Spinal cord (tissue), 10 donors: ENCODE results near the gene LEF1. TPM values are rescaled to one million over a fixed set of nuclear protein-coding genes. Genes with fewer than 3 reads are reported as not detected.

Source experiments
- DNase-seq, 6 donors: peaks; one replicate each; pipeline versions ENCODE4 v3.0.0 to v3.0.0-alpha.2; 2013 to 2015; ENCODE audit warnings: low spot score in 6 of 6, low read depth in 4 of 6
- H3K27ac ChIP-seq: one replicate; pipeline ENCODE4 v1.5.1; 2013; ENCODE audit warnings: low read depth, low read length, control low read depth
- H3K27me3 ChIP-seq: one replicate; pipeline ENCODE4 v1.6.1; 2013; ENCODE audit warnings: low read length; ENCODE audit not compliant: control insufficient read depth, insufficient read depth
- H3K36me3 ChIP-seq: one replicate; pipeline ENCODE4 v1.6.1; 2013; ENCODE audit warnings: low read length; ENCODE audit not compliant: control insufficient read depth, insufficient read depth
- H3K4me1 ChIP-seq: one replicate; pipeline ENCODE4 v1.6.1; 2013; ENCODE audit warnings: low read length; ENCODE audit not compliant: control insufficient read depth, insufficient read depth
- H3K4me3 ChIP-seq: one replicate; pipeline ENCODE4 v1.5.1; 2013; ENCODE audit warnings: low read depth, low read length, control low read depth
- H3K9me3 ChIP-seq: one replicate; pipeline ENCODE4 v1.6.1; 2013; ENCODE audit warnings: low read length; ENCODE audit not compliant: control insufficient read depth, insufficient read depth
- WGBS: methylation state at CpG from one replicate; pipeline ENCODE4 v1.1.5; 2013; ENCODE audit warnings: missing lambda C conversion rate; ENCODE audit not compliant: insufficient coverage; 5-methylcytosine and 5-hydroxymethylcytosine counted together
- polyA plus RNA-seq, 2 donors: library from polyadenylated mRNA; unstranded; fragments of 120-200 nt; gene quantifications; one replicate each; pipeline ENCODE4 v1.2.1, GENCODE V29; 2013; ENCODE audit not compliant: insufficient read length in 2 of 2
- total RNA-seq, 2 donors: library from RNA; depleted of rRNA in 1 of 2; stranded (reverse); fragments of 120-200 nt in 1 of 2; fragments of >200 nt in 1 of 2; gene quantifications; one replicate each; pipeline versions ENCODE4 v1.2.3 to v1.2.4, GENCODE V29; 2013 to 2014
- donor health status: healthy.

Gene LEF1
- total and polyA plus RNA-seq, 4 donors: 18.3 to 50.5 (median 27.9) TPM

GRCh38 chr4:108117418-108118182 is 51.1 kb downstream of the LEF1 start:
- H3K27ac ChIP-seq: no peak overlapping the region
- H3K4me1 ChIP-seq: peaks cover 20% of the 10 kb centered on the region
- no peak overlapping the region for H3K4me3 ChIP-seq
- H3K9me3 ChIP-seq: no peaks in the 10 kb centered on the region
- no peaks in the 10 kb centered on the region for H3K36me3 ChIP-seq
- DNase-seq: peak in 1 of 6 donors; percentile 23
- 30% methylated on average over 3 of the region's 7 CpGs for WGBS
- H3K27me3 ChIP-seq: no peaks in the 10 kb centered on the region

- Histone ChIP-seq H3K36me3 (no peaks in the 10 kb centered on the region), H3K4me1 (peaks cover 20% of the 10 kb centered on the region), H3K27ac (no peak overlapping the region), H3K27me3 (no peaks in the 10 kb centered on the region), H3K9me3 (no peaks in the 10 kb centered on the region), H3K4me3 (no peak overlapping the region)
- no peak for DNase-seq
- 100% methylated on average over 1 of the region's 3 CpGs for WGBS
These were observed 52.1 kb downstream of the LEF1 start for GRCh38 chr4:108116423-108117168.

GRCh38 chr4:108115168-108115526 is 53.6 kb downstream of the LEF1 start:
- WGBS: no CpG with 5 or more reads among the region's 2 CpGs

GRCh38 chr4:108114503-108114902 is 54.2 kb downstream of the LEF1 start:
- no peaks in the 10 kb centered on the region for H3K36me3 ChIP-seq
- 67% methylated on average over 3 of the region's 6 CpGs for WGBS
- H3K27ac ChIP-seq: no peak overlapping the region
- DNase-seq: no peak
- no peak overlapping the region for H3K4me3 ChIP-seq
- peaks cover 20% of the 10 kb centered on the region for H3K4me1 ChIP-seq
- H3K27me3 ChIP-seq: no peaks in the 10 kb centered on the region
- H3K9me3 ChIP-seq: no peaks in the 10 kb centered on the region

More at GRCh38 chr4:108115168-108115526, 53.6 kb downstream of the LEF1 start:
- H3K4me3 ChIP-seq: no peak overlapping the region
- DNase-seq: no peak
- no peaks in the 10 kb centered on the region for H3K36me3 ChIP-seq
- H3K27me3 ChIP-seq: no peaks in the 10 kb centered on the region
- H3K27ac ChIP-seq: no peak overlapping the region
- peaks cover 20% of the 10 kb centered on the region for H3K4me1 ChIP-seq
- no peaks in the 10 kb centered on the region for H3K9me3 ChIP-seq

GRCh38 chr4:108113229-108113628 is 55.5 kb downstream of the LEF1 start:
- Histone ChIP-seq H3K27ac (no peak overlapping the region), H3K9me3 (no peaks in the 10 kb centered on the region), H3K27me3 (no peaks in the 10 kb centered on the region), H3K4me1 (peaks cover 20% of the 10 kb centered on the region), H3K36me3 (no peaks in the 10 kb centered on the region), H3K4me3 (no peak overlapping the region)
- 44% methylated on average over 2 of the region's 5 CpGs for WGBS
- peak in 1 of 6 donors; percentile 22 for DNase-seq

GRCh38 chr4:108111781-108112180 is 57.0 kb downstream of the LEF1 start:
- Histone ChIP-seq H3K4me3 (no peak overlapping the region), H3K36me3 (no peaks in the 10 kb centered on the region), H3K27ac (no peak overlapping the region), H3K9me3 (no peaks in the 10 kb centered on the region), H3K4me1 (peaks cover 17% of the 10 kb centered on the region), H3K27me3 (no peaks in the 10 kb centered on the region)
- WGBS: 100% methylated on average over 2 of the region's 4 CpGs
- no peak for DNase-seq

GRCh38 chr4:108110450-108110849 is 58.3 kb downstream of the LEF1 start:
- Histone ChIP-seq H3K4me3 (no peak overlapping the region), H3K27me3 (no peaks in the 10 kb centered on the region), H3K4me1 (peaks cover 7% of the 10 kb centered on the region), H3K9me3 (no peaks in the 10 kb centered on the region), H3K27ac (no peak overlapping the region), H3K36me3 (no peaks in the 10 kb centered on the region)
- WGBS: 57% methylated on average over 3 of the region's 5 CpGs
- no peak for DNase-seq

- no peaks in the 10 kb centered on the region for H3K36me3 ChIP-seq
- no peaks in the 10 kb centered on the region for H3K27me3 ChIP-seq
- H3K4me1 ChIP-seq: peaks cover 7% of the 10 kb centered on the region
- no peak overlapping the region for H3K27ac ChIP-seq
- H3K9me3 ChIP-seq: no peaks in the 10 kb centered on the region
- no CpG with 5 or more reads among the region's 2 CpGs for WGBS
- no peak overlapping the region for H3K4me3 ChIP-seq
- DNase-seq: no peak
These were observed 58.7 kb downstream of the LEF1 start for GRCh38 chr4:108109997-108110416.

GRCh38 chr4:108109111-108109510 is 59.6 kb downstream of the LEF1 start:
- Histone ChIP-seq H3K4me3 (no peak overlapping the region), H3K4me1 (peaks cover 4% of the 10 kb centered on the region), H3K27ac (no peak overlapping the region), H3K36me3 (no peaks in the 10 kb centered on the region), H3K27me3 (no peaks in the 10 kb centered on the region), H3K9me3 (no peaks in the 10 kb centered on the region)
- no peak for DNase-seq
- WGBS: no CpG with 5 or more reads among the region's 4 CpGs
